ENCODE measurements around the gene VSTM2L. TPM values are rescaled to one million over a fixed set of nuclear protein-coding genes. Genes with fewer than 3 reads are reported as not detected.

Gene VSTM2L
- total and polyA plus RNA-seq, 8 donors, result 1.1 to 10.1 (median 2.8) TPM

DNA sequence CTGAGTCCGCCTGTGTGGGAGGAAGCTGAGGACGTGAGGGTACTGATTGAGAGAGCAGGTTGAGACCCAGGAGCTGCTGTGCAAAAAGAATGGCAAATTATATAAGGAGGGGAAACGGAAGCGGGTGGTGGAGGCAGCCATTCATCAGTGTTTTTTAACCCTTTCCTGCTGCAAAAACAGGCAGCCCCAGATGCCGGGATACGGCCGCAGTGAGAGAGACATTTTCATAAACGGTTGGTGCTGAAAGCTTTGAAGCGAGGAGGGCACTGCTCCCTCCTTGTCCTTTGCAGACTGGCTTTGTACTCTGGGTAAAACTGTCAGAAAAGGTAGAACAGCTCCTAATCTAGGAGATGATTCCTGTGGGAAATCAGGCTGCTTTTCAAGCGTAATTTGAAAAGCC, 74.0 kb downstream of the VSTM2L start:
- DNase-seq, result no peak
- Histone ChIP-seq H3K4me1 (no peaks in the 10 kb centered on the region), H3K27me3 (no peaks in the 10 kb centered on the region), H3K36me3 (no peaks in the 10 kb centered on the region), H3K27ac (no peak overlapping the region), H3K9me3 (no peaks in the 10 kb centered on the region), H3K4me3 (no peak overlapping the region)
- intact Hi-C loops (cut with DNase I), result no loop called here
- 82 to 86% methylated on average over 10 of the region's 10 CpGs for WGBS, 2 donors
- no peak for FAIRE-seq
- no peak for TF ChIP-seq CTCF (IDR thresholded peaks at IDR 0.05)
- no peak for ATAC-seq

GRCh38 chr20:37977338-37977737, 74.4 kb downstream of the VSTM2L start:
- WGBS, 2 donors, result 68 to 72% methylated on average over 8 to 11 of the region's 12 CpGs
- H3K27ac ChIP-seq, result no peak overlapping the region
- DNase-seq, result no peak
- no peak overlapping the region for H3K4me3 ChIP-seq
- ATAC-seq, result no peak
- no peaks in the 10 kb centered on the region for H3K9me3 ChIP-seq
- TF ChIP-seq CTCF (IDR thresholded peaks at IDR 0.05), result no peak
- intact Hi-C loops (cut with DNase I), result no loop called here
- no peaks in the 10 kb centered on the region for H3K36me3 ChIP-seq
- no peak for FAIRE-seq
- H3K27me3 ChIP-seq, result no peaks in the 10 kb centered on the region
- no peaks in the 10 kb centered on the region for H3K4me1 ChIP-seq

DNA sequence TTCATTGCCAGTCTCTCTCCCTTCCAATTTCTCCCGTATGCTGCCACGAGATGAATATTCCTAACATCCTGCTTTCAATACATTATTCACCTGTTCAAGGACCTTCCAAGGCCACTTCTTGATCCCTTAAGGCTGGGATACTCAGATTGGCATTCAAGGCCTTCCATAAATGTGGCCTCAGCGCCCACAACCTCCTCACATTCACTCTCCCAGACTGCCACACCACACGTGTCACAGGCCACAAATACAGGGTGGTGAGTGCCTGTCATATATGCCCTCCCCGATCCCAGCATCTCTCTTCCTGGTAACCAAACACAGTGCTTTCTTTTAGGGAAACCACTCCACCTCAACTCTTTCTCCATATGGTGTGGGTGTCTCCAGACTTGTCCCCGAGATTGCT, 74.9 kb downstream of the VSTM2L start:
- Histone ChIP-seq H3K27me3 (no peaks in the 10 kb centered on the region), H3K4me1 (no peaks in the 10 kb centered on the region), H3K9me3 (no peaks in the 10 kb centered on the region), H3K27ac (no peak overlapping the region), H3K36me3 (peaks cover 0 to 4% (median 0%) of the 10 kb centered on the region in 3 donors), H3K4me3 (no peak overlapping the region)
- FAIRE-seq (no peak), DNase-seq (no peak), ATAC-seq (no peak)
- intact Hi-C loops (cut with DNase I), result no loop called here
- WGBS, 2 donors, result 81 to 84% methylated on average over 6 of the region's 6 CpGs
- TF ChIP-seq CTCF (IDR thresholded peaks at IDR 0.05), result no peak

GRCh38 chr20:37979021-37979985, 76.4 kb downstream of the VSTM2L start:
- intact Hi-C loops (cut with DNase I), result no loop called here
- DNase-seq, result no peak
- no peak for ATAC-seq
- H3K36me3 ChIP-seq, result peaks cover 0 to 10% (median 0%) of the 10 kb centered on the region in 3 donors
- H3K9me3 ChIP-seq, result no peaks in the 10 kb centered on the region
- peaks cover 0 to 4% (median 0%) of the 10 kb centered on the region in 3 donors for H3K4me1 ChIP-seq
- no peak overlapping the region for H3K4me3 ChIP-seq
- no peak for FAIRE-seq
- H3K27me3 ChIP-seq, result no peaks in the 10 kb centered on the region
- H3K27ac ChIP-seq, result no peak overlapping the region
- TF ChIP-seq CTCF (IDR thresholded peaks at IDR 0.05), result no peak
- WGBS, 2 donors, result 91 to 96% methylated on average over 16 of the region's 16 CpGs

DNA sequence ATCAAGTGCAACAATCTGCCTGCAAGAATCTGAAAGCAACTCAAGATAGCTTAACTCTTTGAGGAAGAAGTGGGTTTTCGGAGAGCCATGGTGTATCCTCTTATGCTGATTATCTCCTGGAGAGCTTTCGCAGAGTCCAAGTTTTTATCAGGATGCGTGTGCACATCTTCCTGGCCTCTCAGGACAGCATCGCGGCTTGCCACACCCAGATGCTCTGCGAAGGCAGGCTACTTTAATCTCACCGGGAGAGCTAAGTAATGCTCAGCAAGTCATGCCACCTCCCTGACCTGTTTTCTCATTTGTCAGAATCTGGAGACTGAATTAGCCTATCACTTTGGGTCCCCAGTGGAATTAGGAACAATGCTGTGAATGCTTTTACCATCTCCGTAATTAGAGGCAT, 77.5 kb downstream of the VSTM2L start:
- Histone ChIP-seq H3K27ac (no peak overlapping the region), H3K36me3 (peaks cover 0 to 10% (median 0%) of the 10 kb centered on the region in 3 donors), H3K4me3 (no peak overlapping the region), H3K4me1 (peaks cover 0 to 4% (median 0%) of the 10 kb centered on the region in 3 donors), H3K27me3 (no peaks in the 10 kb centered on the region), H3K9me3 (no peaks in the 10 kb centered on the region)
- no peak for TF ChIP-seq CTCF (IDR thresholded peaks at IDR 0.05)
- 85 to 87% methylated on average over 8 of the region's 8 CpGs for WGBS, 2 donors
- intact Hi-C loops (cut with DNase I), result no loop called here
- ATAC-seq (no peak), DNase-seq (no peak), FAIRE-seq (no peak)
